Right lobe of liver (tissue), 6 donors: ENCODE data around the gene C1orf210. TPM values are rescaled to one million over a fixed set of nuclear protein-coding genes. Genes with fewer than 3 reads are reported as not detected.

Experiments used
- ATAC-seq, 4 donors: fragments of 200-7000 bp; cut with Tn5 transposase; one replicate each; pipeline ENCODE4 v1.9.1; 2020; ENCODE audit warnings: mild to moderate bottlenecking in 4 of 4, moderate library complexity in 4 of 4
- DNase-seq, 3 donors: peaks; one replicate each; pipeline ENCODE4 v3.0.0-alpha.2; 2020
- H3K27ac ChIP-seq, 3 donors: fragments of 200-600 bp; one replicate each; pipeline ENCODE4 v1.8.0; 2022
- H3K27me3 ChIP-seq, 2 donors: fragments of 200-600 bp; one replicate each; pipeline ENCODE4 v1.8.0; 2022
- H3K36me3 ChIP-seq, 4 donors: fragments of 200-600 bp; sonication (generic) in 1 of 4; one replicate each; pipeline versions ENCODE4 v1.5.1 to v1.8.0; 2017 to 2022; ENCODE audit warnings: control low read depth in 1 of 4
- H3K4me1 ChIP-seq, 4 donors: fragments of 200-600 bp; sonication (generic) in 1 of 4; one replicate each; pipeline versions ENCODE4 v1.5.1 to v1.8.0; 2017 to 2022; ENCODE audit warnings: control low read depth in 1 of 4
- H3K4me3 ChIP-seq, 3 donors: fragments of 200-600 bp; one replicate each; pipeline ENCODE4 v1.8.0; 2022
- H3K9me3 ChIP-seq, 4 donors: fragments of 200-600 bp; sonication (generic) in 1 of 4; one replicate each; pipeline versions ENCODE4 v1.5.1 to v1.8.0; 2017 to 2022; ENCODE audit warnings: control low read depth in 1 of 4
- POLR2A ChIP-seq: fragments of 450-650 bp; IDR thresholded peaks from one replicate; pipeline ENCODE4 v1.6.1; 2017; ENCODE audit warnings: antibody characterized with exemption, mild to moderate bottlenecking
- WGBS: methylation state at CpG from one replicate; pipeline ENCODE4 v1.1.6; 2018; ENCODE audit warnings: low coverage, low lambda C conversion rate; ENCODE audit not compliant: insufficient coverage; ENCODE audit errors: missing lambda C conversion rate; 5-methylcytosine and 5-hydroxymethylcytosine counted together
- intact Hi-C, 2 donors: fragments of 100-400 bp; cut with DNase I; formaldehyde crosslinking; loops; one replicate each; pipeline versions ENCODE4 v1.11.2 to v1.14.1; 2022
- total RNA-seq, 6 experiments: library from RNA; depleted of rRNA in 2 of 6; stranded (reverse); fragments of >200 nt in 2 of 6; fragmentation: NEBNext Ultra II Directional in 3 of 6; extraction: Animal tissue kit (Norgen Biotek cat#: 25700) in 3 of 6; gene quantifications; one replicate each; pipeline versions ENCODE4 v1.1.0 to v1.2.4, GENCODE V29; 2016 to 2023
- TF ChIP-seq, protein P1 (sequence below), 4 donors: fragments of 200-600 bp in 3 of 4; fragments of 450-650 bp in 1 of 4; IDR thresholded peaks; one replicate each; pipeline versions ENCODE4 v1.5.1 to v1.8.0; 2016 to 2022; ENCODE audit warnings: antibody characterized with exemption in 4 of 4, mild to moderate bottlenecking in 2 of 4
- donor health status: DM: no; HTN: yes; CAD: no.
- donor health status: DM: no; HTN: no; CAD: no.
- donor health status: DM: no; HTN: no; CAD: no.
- donor health status: DM: no; HTN: yes; CAD: no.
- donor health status: DM: no; HTN: yes; CAD: no.

Gene C1orf210
- total RNA-seq, 6 experiments from 2014 or later = 0.58 to 2.7 (median 1.7) TPM

DNA sequence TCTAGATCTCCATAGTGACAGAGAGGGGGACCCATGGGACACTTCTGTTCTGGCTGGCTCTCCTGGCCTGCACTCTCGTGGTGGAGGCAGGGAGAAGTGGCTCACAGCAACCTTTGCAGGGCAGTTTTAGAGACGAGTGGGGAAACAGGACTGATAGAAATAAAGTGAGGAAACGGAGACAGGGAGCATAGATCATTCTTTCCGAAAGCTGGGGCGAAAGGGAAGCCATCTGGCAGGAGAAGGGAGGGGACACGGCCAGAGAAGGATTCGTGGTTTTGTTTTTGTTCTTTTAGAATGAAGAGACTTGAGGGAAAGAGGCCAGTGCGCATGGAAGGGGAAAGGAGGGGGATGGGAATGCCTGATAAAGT lies 18.9 kb upstream of the C1orf210 start:
- ATAC-seq (peak; percentile 7 to 20 (median 8)), DNase-seq (no peak)
- no peak overlapping the region for H3K27ac ChIP-seq
- intact Hi-C loops = no loop called here
- H3K4me3 ChIP-seq = no peak overlapping the region
- WGBS = 49% methylated on average over 8 of the region's 8 CpGs
- H3K9me3 ChIP-seq = no peaks in the 10 kb centered on the region
- TF ChIP-seq, protein P1, sequence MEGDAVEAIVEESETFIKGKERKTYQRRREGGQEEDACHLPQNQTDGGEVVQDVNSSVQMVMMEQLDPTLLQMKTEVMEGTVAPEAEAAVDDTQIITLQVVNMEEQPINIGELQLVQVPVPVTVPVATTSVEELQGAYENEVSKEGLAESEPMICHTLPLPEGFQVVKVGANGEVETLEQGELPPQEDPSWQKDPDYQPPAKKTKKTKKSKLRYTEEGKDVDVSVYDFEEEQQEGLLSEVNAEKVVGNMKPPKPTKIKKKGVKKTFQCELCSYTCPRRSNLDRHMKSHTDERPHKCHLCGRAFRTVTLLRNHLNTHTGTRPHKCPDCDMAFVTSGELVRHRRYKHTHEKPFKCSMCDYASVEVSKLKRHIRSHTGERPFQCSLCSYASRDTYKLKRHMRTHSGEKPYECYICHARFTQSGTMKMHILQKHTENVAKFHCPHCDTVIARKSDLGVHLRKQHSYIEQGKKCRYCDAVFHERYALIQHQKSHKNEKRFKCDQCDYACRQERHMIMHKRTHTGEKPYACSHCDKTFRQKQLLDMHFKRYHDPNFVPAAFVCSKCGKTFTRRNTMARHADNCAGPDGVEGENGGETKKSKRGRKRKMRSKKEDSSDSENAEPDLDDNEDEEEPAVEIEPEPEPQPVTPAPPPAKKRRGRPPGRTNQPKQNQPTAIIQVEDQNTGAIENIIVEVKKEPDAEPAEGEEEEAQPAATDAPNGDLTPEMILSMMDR (IDR thresholded peaks at IDR 0.05) = no peak
- TF ChIP-seq POLR2A = no peak
- no peaks in the 10 kb centered on the region for H3K36me3 ChIP-seq
- H3K4me1 ChIP-seq = peaks cover 0 to 20% (median 9%) of the 10 kb centered on the region in 4 donors
- H3K27me3 ChIP-seq = no peaks in the 10 kb centered on the region

DNA sequence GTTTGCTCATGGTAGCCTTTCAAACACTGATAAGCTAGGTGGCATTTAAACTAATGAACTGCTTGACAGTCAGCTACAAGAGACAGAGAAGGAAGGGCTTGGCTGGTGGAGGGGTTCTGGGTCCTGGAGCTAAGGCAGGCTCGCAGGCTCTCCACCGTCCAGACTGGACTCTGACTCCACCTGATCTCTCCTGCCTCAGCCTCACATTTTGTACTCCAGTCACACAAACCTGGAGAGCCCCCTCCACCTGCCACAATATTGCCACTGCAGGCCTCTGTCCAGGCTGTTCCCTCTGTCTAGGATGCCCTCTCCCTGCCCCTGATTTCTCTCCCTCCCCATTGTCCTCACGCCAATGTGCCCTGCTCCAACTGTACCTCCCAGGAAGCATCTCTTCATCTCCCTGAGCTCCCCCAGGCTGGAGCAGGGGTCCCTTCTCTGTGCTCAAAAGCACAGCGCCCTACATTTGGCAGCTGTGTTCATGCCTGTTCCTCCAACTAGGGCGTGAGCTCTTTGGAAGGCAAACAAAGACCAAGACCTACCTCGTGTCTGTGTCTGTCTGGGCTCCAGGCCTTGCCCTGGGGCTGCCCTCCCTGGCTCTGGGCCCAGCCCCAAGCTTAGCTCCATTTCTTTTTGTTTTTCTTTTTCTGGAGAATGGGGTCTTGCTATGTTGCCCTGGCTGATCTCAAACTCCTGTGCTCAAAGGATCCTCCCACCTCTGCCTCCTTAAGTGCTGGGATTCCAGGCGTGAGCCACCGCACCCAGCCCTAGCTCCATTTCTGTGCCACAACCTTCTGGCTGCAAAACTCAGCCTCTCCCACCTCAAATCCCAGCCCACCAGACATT lies 18.3 kb upstream of the C1orf210 start:
- Histone ChIP-seq H3K9me3 (no peaks in the 10 kb centered on the region), H3K27me3 (no peaks in the 10 kb centered on the region), H3K4me3 (no peak overlapping the region), H3K27ac (peak overlapping the region in 1 of 3 donors; percentile 1), H3K36me3 (no peaks in the 10 kb centered on the region), H3K4me1 (peaks cover 0 to 20% (median 9%) of the 10 kb centered on the region in 4 donors)
- intact Hi-C loops = no loop called here
- ATAC-seq (peak; percentile 57 to 86 (median 80)), DNase-seq (peak in 2 of 3 donors; percentile 66 to 68)
- 35% methylated on average over 4 of the region's 8 CpGs for WGBS
- no peak for TF ChIP-seq POLR2A
- TF ChIP-seq, protein P1 (IDR thresholded peaks at IDR 0.05) = no peak

DNA sequence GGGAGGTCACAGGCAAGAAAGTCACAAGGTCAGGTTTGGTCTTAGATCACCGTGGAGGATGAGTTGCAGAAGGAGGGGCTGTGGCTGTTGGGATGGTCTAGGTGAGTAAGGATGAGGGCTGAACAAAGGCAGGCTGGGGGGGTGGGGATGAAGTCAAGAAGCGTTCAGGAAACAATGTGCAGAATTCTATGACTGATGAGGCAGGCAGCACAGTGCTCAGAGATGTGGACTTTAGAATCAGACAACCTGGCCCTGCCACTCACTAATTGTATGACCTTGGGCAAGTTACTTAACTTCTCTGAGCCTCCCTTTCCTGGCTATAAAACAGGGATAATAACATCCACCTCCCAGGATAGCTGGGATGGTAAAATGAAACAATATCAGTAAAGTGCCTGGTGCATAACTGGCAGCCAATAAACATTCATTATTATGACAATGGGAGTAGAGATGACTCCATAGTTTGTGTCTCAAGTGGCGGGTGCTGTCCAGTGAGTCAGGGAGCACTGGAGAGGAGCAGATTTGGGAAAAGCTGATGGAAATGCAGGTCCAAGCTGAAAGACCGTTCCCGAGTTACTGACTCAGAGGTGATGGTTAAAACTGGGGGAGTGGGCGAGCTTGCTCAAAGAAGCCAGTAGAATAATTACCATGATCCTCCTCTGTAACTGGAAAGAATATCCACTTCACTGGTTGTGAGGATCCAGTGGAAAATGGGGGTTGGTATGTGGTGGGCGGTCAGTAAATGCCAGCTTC lies 17.5 kb upstream of the C1orf210 start:
- H3K4me1 ChIP-seq = peaks cover 0 to 20% (median 9%) of the 10 kb centered on the region in 4 donors
- H3K36me3 ChIP-seq = no peaks in the 10 kb centered on the region
- H3K9me3 ChIP-seq = no peaks in the 10 kb centered on the region
- H3K4me3 ChIP-seq = no peak overlapping the region
- H3K27me3 ChIP-seq = no peaks in the 10 kb centered on the region
- DNase-seq (peak in 1 of 3 donors; percentile 18), ATAC-seq (peak in 1 of 4 donors; percentile 17)
- TF ChIP-seq POLR2A = no peak
- TF ChIP-seq, protein P1 (IDR thresholded peaks at IDR 0.05) = no peak
- H3K27ac ChIP-seq = no peak overlapping the region
- intact Hi-C loops = no loop called here
- 66% methylated on average over 7 of the region's 7 CpGs for WGBS

DNA sequence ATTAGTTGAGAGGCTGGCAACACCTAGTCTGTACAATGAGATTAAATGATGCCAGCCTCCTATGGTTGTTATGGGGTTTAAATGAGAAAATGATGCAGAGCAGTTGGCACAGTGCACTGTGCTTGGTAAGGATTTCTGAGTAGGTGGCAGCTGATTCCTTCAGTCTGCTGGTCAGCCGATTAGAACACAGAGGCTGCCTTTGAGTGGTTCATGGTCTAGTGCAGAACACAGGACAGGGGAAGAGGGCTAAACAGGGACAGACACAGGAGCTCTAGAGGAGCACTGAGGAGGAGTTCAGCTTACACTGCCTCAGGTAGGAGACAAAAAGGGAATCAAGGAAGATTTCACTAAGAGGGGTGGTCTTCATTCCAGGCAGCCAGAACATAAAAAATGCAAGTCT lies 16.8 kb upstream of the C1orf210 start:
- Histone ChIP-seq H3K9me3 (no peaks in the 10 kb centered on the region), H3K4me3 (peak overlapping the region in 1 of 3 donors; percentile 14), H3K27me3 (no peaks in the 10 kb centered on the region), H3K4me1 (peaks cover 0 to 20% (median 9%) of the 10 kb centered on the region in 4 donors), H3K27ac (no peak overlapping the region), H3K36me3 (no peaks in the 10 kb centered on the region)
- DNase-seq (peak in 1 of 3 donors; percentile 11), ATAC-seq (no peak)
- intact Hi-C loops = no loop called here
- WGBS = 57% methylated on average over 1 of the region's 1 CpG
- TF ChIP-seq POLR2A = no peak
- TF ChIP-seq, protein P1 (IDR thresholded peaks at IDR 0.05) = no peak
